ENCODE results near the gene FOXO1. TPM values are rescaled to one million over a fixed set of nuclear protein-coding genes. Genes with fewer than 3 reads are reported as not detected.

Gene FOXO1
- total RNA-seq, 2 donors from 2014 or later: 20.1 to 29.7 TPM

GRCh38 chr13:40622761-40623160 lies 43.7 kb downstream of the FOXO1 start:
- Histone ChIP-seq H3K4me3 (ENCODE audit: low read length) (peak overlapping the region; percentile 20), H3K27ac (ENCODE audit: low read depth, low read length) (no peak overlapping the region)

GRCh38 chr13:40622246-40622645 lies 44.2 kb downstream of the FOXO1 start:
- H3K27me3 ChIP-seq (ENCODE audit: control insufficient read depth, insufficient read depth, low read length, poor library complexity, severe bottlenecking): no peaks in the 10 kb centered on the region
- peak overlapping the region; percentile 20 for H3K4me3 ChIP-seq (ENCODE audit: low read length)
- H3K9ac ChIP-seq (ENCODE audit: extremely low read depth, low read length, poor library complexity, severe bottlenecking): no peak overlapping the region
- Mint-ChIP-seq H3K27ac (peak overlapping the region; percentile 20), H3K27me3 (ENCODE audit: insufficient read depth) (no peaks in the 10 kb centered on the region), H3K4me3 (no peak overlapping the region), H3K9me3 (no peaks in the 10 kb centered on the region), H3K36me3 (ENCODE audit: low read depth) (peaks cover 9% of the 10 kb centered on the region), H3K4me1 (peaks cover 41% of the 10 kb centered on the region)
- H3K9me3 ChIP-seq (ENCODE audit: control insufficient read depth, low read length): peaks cover 9% of the 10 kb centered on the region
- TF ChIP-seq CTCF (conservative IDR thresholded peaks at IDR 0.05): no peak
- no peak overlapping the region for H3K27ac ChIP-seq (ENCODE audit: low read depth, low read length)
- H3K4me1 ChIP-seq (ENCODE audit: control insufficient read depth, insufficient read depth, low read length): peaks cover 7% of the 10 kb centered on the region
- no CpG with 5 or more reads among the region's 1 CpG for WGBS, 2 experiments (ENCODE audit: insufficient coverage in 1 of 2, insufficient read length in 1 of 2)
- no peak for DNase-seq
- H3K36me3 ChIP-seq (ENCODE audit: control insufficient read depth, insufficient read depth, low read length): no peaks in the 10 kb centered on the region

More at GRCh38 chr13:40622761-40623160, 43.7 kb downstream of the FOXO1 start:
- H3K4me3 Mint-ChIP-seq: no peak overlapping the region
- H3K36me3 Mint-ChIP-seq (ENCODE audit: low read depth): peaks cover 10% of the 10 kb centered on the region
- Histone ChIP-seq H3K27me3 (ENCODE audit: control insufficient read depth, insufficient read depth, low read length, poor library complexity, severe bottlenecking) (no peaks in the 10 kb centered on the region), H3K4me1 (ENCODE audit: control insufficient read depth, insufficient read depth, low read length) (peaks cover 7% of the 10 kb centered on the region), H3K9me3 (ENCODE audit: control insufficient read depth, low read length) (peaks cover 9% of the 10 kb centered on the region), H3K36me3 (ENCODE audit: control insufficient read depth, insufficient read depth, low read length) (no peaks in the 10 kb centered on the region), H3K9ac (ENCODE audit: extremely low read depth, low read length, poor library complexity, severe bottlenecking) (no peak overlapping the region)
- DNase-seq: no peak
- H3K27ac Mint-ChIP-seq: peak overlapping the region; percentile 20
- no peaks in the 10 kb centered on the region for H3K27me3 Mint-ChIP-seq (ENCODE audit: insufficient read depth)
- no peaks in the 10 kb centered on the region for H3K9me3 Mint-ChIP-seq
- TF ChIP-seq CTCF (conservative IDR thresholded peaks at IDR 0.05): no peak
- 94 to 100% methylated on average over 1 of the region's 1 CpG for WGBS, 2 experiments (ENCODE audit: insufficient coverage in 1 of 2, insufficient read length in 1 of 2)
- peaks cover 41% of the 10 kb centered on the region for H3K4me1 Mint-ChIP-seq

GRCh38 chr13:40619479-40619814 lies 47.0 kb downstream of the FOXO1 start:
- H3K36me3 ChIP-seq (ENCODE audit: control insufficient read depth, insufficient read depth, low read length): no peaks in the 10 kb centered on the region

More at GRCh38 chr13:40619479-40619814, 47.0 kb downstream of the FOXO1 start:
- Mint-ChIP-seq H3K4me3 (no peak overlapping the region), H3K9me3 (no peaks in the 10 kb centered on the region), H3K4me1 (peaks cover 46% of the 10 kb centered on the region), H3K27ac (peak overlapping the region; percentile 10), H3K27me3 (ENCODE audit: insufficient read depth) (no peaks in the 10 kb centered on the region), H3K36me3 (ENCODE audit: low read depth) (peaks cover 8% of the 10 kb centered on the region)
- 96 to 100% methylated on average over 2 to 3 of the region's 3 CpGs for WGBS, 2 experiments (ENCODE audit: insufficient coverage in 1 of 2, insufficient read length in 1 of 2)
- Histone ChIP-seq H3K4me1 (ENCODE audit: control insufficient read depth, insufficient read depth, low read length) (peaks cover 6% of the 10 kb centered on the region), H3K27me3 (ENCODE audit: control insufficient read depth, insufficient read depth, low read length, poor library complexity, severe bottlenecking) (no peaks in the 10 kb centered on the region), H3K9ac (ENCODE audit: extremely low read depth, low read length, poor library complexity, severe bottlenecking) (no peak overlapping the region), H3K9me3 (ENCODE audit: control insufficient read depth, low read length) (peaks cover 9% of the 10 kb centered on the region), H3K27ac (ENCODE audit: low read depth, low read length) (no peak overlapping the region), H3K4me3 (ENCODE audit: low read length) (no peak overlapping the region)
- no peak for DNase-seq
- TF ChIP-seq CTCF (conservative IDR thresholded peaks at IDR 0.05): no peak
